ENCODE data around the gene MRPS27.

GRCh38 chr5:72251386-72251785 is 68.7 kb downstream of the MRPS27 start:
- TF ChIP-seq, protein P1, sequence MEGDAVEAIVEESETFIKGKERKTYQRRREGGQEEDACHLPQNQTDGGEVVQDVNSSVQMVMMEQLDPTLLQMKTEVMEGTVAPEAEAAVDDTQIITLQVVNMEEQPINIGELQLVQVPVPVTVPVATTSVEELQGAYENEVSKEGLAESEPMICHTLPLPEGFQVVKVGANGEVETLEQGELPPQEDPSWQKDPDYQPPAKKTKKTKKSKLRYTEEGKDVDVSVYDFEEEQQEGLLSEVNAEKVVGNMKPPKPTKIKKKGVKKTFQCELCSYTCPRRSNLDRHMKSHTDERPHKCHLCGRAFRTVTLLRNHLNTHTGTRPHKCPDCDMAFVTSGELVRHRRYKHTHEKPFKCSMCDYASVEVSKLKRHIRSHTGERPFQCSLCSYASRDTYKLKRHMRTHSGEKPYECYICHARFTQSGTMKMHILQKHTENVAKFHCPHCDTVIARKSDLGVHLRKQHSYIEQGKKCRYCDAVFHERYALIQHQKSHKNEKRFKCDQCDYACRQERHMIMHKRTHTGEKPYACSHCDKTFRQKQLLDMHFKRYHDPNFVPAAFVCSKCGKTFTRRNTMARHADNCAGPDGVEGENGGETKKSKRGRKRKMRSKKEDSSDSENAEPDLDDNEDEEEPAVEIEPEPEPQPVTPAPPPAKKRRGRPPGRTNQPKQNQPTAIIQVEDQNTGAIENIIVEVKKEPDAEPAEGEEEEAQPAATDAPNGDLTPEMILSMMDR (conservative IDR thresholded peaks at IDR 0.05) = no peak
- no peak for TF ChIP-seq ZFX (IDR thresholded peaks at IDR 0.05)
